Measurements from ENCODE around the gene RPS19BP1. TPM values are rescaled to one million over a fixed set of nuclear protein-coding genes. Genes with fewer than 3 reads are reported as not detected.
A peak's percentile ranks its signal among the peaks of the same experiment; 100 is the strongest.

The RPS19BP1 gene, protein sequence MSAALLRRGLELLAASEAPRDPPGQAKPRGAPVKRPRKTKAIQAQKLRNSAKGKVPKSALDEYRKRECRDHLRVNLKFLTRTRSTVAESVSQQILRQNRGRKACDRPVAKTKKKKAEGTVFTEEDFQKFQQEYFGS
- 10 to 100 TPM; 42.6 to 47.3 TPM for total RNA-seq
- 36.5 to 69.9 reads per million in 2 donors for total RNA-seq

- Mint-ChIP-seq H3K27ac (peak within 1 kb of the TSS; percentile 95), H3K4me1 (peaks cover 43% of the 10 kb centered on the region), H3K36me3 (ENCODE audit: low read depth) (peaks cover 2% of the 10 kb centered on the region), H3K27me3 (no peaks in the 10 kb centered on the region), H3K4me3 (peak within 1 kb of the TSS; percentile 98)
- ATAC-seq (peak; percentile 87), DNase-seq (peak; percentile 96 to 99 (median 98))
- no peaks in the 10 kb centered on the region for H3K9me3 ChIP-seq (ENCODE audit: control insufficient read depth, low read length, poor library complexity, severe bottlenecking)
Measured at GRCh38 chr22:39532215-39533073, at the start of gene RPS19BP1. RPS19BP1 (minus strand) TSS chr22:39532748; CDS start chr22:39532738, 10 bp downstream.

DNA sequence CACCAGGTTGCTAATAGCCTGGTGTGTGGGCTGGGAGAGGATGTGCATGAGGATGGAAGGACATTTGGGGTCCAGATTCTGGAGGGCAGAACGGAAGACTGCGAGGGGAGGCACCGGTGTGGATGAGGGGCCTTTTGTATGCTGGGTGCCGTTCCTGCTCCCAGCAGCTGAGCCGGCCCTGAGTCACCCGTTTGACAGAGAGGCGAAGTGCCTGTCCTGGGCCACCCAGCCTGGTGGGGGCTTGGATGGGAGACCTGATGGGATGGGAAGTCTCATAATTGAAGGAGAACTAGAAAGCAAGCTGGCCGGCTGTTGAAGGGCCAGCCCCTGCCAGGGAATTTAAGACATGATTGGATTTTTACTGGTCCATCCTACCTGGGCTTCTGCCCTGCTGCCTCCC is 48.8 kb upstream of the RPS19BP1 start:
- peaks cover 3% of the 10 kb centered on the region for H3K36me3 Mint-ChIP-seq (ENCODE audit: low read depth)
- H3K27me3 Mint-ChIP-seq: peaks cover 6% of the 10 kb centered on the region
- no peak overlapping the region for H3K27ac Mint-ChIP-seq

GRCh38 chr22:39580795-39581194 is 48.2 kb upstream of the RPS19BP1 start:
- peaks cover 3% of the 10 kb centered on the region for H3K36me3 Mint-ChIP-seq (ENCODE audit: low read depth)
- no peak overlapping the region for H3K4me3 Mint-ChIP-seq
- ATAC-seq (no peak), DNase-seq (no peak)
- no peak overlapping the region for H3K27ac Mint-ChIP-seq
- peaks cover 6% of the 10 kb centered on the region for H3K27me3 Mint-ChIP-seq
- H3K4me1 Mint-ChIP-seq: peaks cover 4% of the 10 kb centered on the region
- no peaks in the 10 kb centered on the region for H3K9me3 ChIP-seq (ENCODE audit: control insufficient read depth, low read length, poor library complexity, severe bottlenecking)

More for the DNA sequence above, 48.8 kb upstream of the RPS19BP1 start:
- Mint-ChIP-seq H3K4me3 (no peak overlapping the region), H3K4me1 (peaks cover 4% of the 10 kb centered on the region)
- ATAC-seq: no peak
- DNase-seq: no peak
- H3K9me3 ChIP-seq (ENCODE audit: control insufficient read depth, low read length, poor library complexity, severe bottlenecking): no peaks in the 10 kb centered on the region

DNA sequence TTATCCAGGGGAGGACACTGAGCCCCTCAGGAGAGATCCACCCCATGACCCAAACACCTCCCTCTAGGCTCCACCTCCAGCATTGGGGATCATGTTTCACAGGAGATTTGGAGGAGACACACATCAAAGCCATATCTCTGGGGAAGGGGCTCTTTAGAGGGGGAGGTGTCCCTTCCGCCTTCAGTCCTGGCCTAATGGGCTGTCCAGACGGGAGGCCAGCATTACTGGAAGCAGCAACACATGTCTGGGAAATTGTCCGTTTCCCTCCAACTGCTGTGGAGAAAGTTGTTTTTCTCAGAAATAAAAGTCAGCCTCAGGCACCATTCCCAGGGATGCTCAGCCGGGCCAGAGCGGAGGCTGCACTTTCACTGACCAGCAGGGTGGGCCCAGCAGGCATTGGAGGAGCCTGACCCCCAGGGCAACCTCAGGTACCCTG is 47.5 kb upstream of the RPS19BP1 start:
- H3K27ac Mint-ChIP-seq: no peak overlapping the region
- no peak for DNase-seq
- H3K27me3 Mint-ChIP-seq: peaks cover 6% of the 10 kb centered on the region
- H3K4me1 Mint-ChIP-seq: peaks cover 4% of the 10 kb centered on the region
- ATAC-seq: no peak
- H3K36me3 Mint-ChIP-seq (ENCODE audit: low read depth): peaks cover 3% of the 10 kb centered on the region
- H3K4me3 Mint-ChIP-seq: no peak overlapping the region
- no peaks in the 10 kb centered on the region for H3K9me3 ChIP-seq (ENCODE audit: control insufficient read depth, low read length, poor library complexity, severe bottlenecking)

GRCh38 chr22:39577900-39578299 is 45.4 kb upstream of the RPS19BP1 start:
- no peaks in the 10 kb centered on the region for H3K9me3 ChIP-seq (ENCODE audit: control insufficient read depth, low read length, poor library complexity, severe bottlenecking)
- ATAC-seq: no peak
- Mint-ChIP-seq H3K36me3 (ENCODE audit: low read depth) (no peaks in the 10 kb centered on the region), H3K27me3 (peaks cover 6% of the 10 kb centered on the region), H3K4me1 (peaks cover 4% of the 10 kb centered on the region), H3K27ac (no peak overlapping the region), H3K4me3 (no peak overlapping the region)
- no peak for DNase-seq

DNA sequence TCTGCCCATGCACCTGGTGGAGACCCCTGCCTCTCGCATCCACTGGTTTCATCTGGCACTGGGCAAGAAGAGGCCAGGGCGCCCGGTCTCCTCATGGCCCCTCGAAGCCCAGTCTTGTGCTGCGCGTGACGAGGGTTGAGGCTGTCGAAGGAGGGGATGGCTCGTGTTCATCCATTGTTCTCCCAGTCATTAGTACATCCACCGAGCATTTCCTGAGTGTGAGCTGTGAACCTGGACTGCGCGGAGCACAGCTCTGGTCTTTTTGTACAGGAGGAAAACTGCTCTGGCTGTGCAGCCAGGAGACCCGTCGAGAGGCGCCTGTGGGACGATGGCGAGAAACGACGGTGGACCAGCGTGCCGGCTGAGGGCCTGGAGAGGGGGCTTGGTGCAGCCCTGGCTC is 44.8 kb upstream of the RPS19BP1 start:
- Mint-ChIP-seq H3K36me3 (ENCODE audit: low read depth) (no peaks in the 10 kb centered on the region), H3K4me1 (peaks cover 4% of the 10 kb centered on the region), H3K27me3 (peaks cover 6% of the 10 kb centered on the region), H3K27ac (no peak overlapping the region), H3K4me3 (no peak overlapping the region)
- no peaks in the 10 kb centered on the region for H3K9me3 ChIP-seq (ENCODE audit: control insufficient read depth, low read length, poor library complexity, severe bottlenecking)
- no peak for ATAC-seq
- no peak for DNase-seq

DNA sequence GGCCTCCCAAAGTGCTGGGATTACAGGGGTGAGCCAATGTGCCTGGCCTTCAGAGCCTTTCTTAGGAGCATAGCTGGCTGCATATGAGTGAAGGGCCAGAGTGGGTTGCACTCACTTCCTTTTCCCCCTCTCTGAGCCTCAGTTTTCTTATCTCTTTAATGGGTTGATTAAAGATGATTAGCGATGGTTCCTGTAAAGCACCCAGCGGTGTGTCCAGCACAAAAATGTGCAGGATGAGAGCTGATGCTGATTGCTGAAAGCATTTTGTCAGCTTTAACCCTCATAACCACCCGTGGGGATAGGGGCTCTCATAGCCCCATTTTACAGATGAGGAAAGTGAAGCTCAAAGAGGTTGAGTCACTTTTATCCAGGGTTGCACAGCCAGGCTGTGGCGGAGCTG is 43.5 kb upstream of the RPS19BP1 start:
- peaks cover 6% of the 10 kb centered on the region for H3K4me1 Mint-ChIP-seq
- DNase-seq (no peak), ATAC-seq (no peak)
- H3K27me3 Mint-ChIP-seq: peaks cover 4% of the 10 kb centered on the region
- no peak overlapping the region for H3K27ac Mint-ChIP-seq
- H3K9me3 ChIP-seq (ENCODE audit: control insufficient read depth, low read length, poor library complexity, severe bottlenecking): no peaks in the 10 kb centered on the region
- H3K36me3 Mint-ChIP-seq (ENCODE audit: low read depth): no peaks in the 10 kb centered on the region
- H3K4me3 Mint-ChIP-seq: no peak overlapping the region

- H3K9me3 ChIP-seq (ENCODE audit: control insufficient read depth, low read length, poor library complexity, severe bottlenecking): no peaks in the 10 kb centered on the region
- no peaks in the 10 kb centered on the region for H3K36me3 Mint-ChIP-seq (ENCODE audit: low read depth)
- DNase-seq (no peak), ATAC-seq (no peak)
- peaks cover 6% of the 10 kb centered on the region for H3K4me1 Mint-ChIP-seq
- H3K4me3 Mint-ChIP-seq: no peak overlapping the region
- H3K27me3 Mint-ChIP-seq: no peaks in the 10 kb centered on the region
- no peak overlapping the region for H3K27ac Mint-ChIP-seq
Measured at GRCh38 chr22:39575552-39575825, 42.9 kb upstream of the RPS19BP1 start.

DNA sequence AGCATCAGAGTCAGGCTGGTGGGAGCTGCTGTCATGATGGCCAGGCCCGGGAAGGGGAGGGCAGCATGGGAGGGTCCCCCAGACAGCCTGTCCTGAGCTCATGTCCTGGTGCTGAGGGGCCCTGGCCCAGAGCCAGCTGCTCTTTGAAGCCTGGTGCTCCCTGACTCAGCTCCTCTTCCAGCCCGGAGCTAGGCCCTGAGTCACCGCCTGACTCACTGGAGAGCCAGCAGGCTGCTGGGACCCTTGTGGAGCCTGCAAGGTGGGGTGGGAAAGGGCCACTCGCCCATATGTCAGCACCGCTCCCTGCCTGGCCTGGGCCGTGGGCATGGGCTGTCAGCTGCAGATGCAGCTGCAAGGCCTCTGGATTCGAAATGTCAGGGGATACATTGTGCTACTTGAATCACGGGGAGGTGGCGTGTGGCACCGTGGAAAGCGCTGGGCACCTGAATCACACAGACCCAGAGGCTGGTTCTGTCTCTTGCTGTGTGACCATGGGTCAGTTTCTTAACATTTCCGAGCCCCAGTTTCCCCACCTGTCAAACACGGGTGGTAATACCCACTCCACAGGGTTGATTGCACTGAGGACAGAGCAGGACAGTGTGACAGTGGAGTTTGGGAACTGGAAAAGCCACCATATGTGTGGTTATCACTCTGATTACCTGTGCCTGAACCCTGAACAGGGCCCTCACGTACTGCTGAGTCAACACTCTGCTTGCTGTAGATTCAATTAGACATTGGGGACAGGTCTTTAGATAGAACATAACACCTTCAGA is 42.4 kb upstream of the RPS19BP1 start:
- ATAC-seq (no peak), DNase-seq (no peak)
- Mint-ChIP-seq H3K4me3 (no peak overlapping the region), H3K27me3 (no peaks in the 10 kb centered on the region), H3K36me3 (ENCODE audit: low read depth) (no peaks in the 10 kb centered on the region), H3K4me1 (peaks cover 6% of the 10 kb centered on the region), H3K27ac (no peak overlapping the region)
- no peaks in the 10 kb centered on the region for H3K9me3 ChIP-seq (ENCODE audit: control insufficient read depth, low read length, poor library complexity, severe bottlenecking)

- Mint-ChIP-seq H3K4me3 (no peak overlapping the region), H3K4me1 (peaks cover 16% of the 10 kb centered on the region), H3K27me3 (no peaks in the 10 kb centered on the region), H3K27ac (no peak overlapping the region), H3K36me3 (ENCODE audit: low read depth) (no peaks in the 10 kb centered on the region)
- DNase-seq (no peak), ATAC-seq (no peak)
- no peaks in the 10 kb centered on the region for H3K9me3 ChIP-seq (ENCODE audit: control insufficient read depth, low read length, poor library complexity, severe bottlenecking)
Measured at GRCh38 chr22:39571538-39571937, 39.0 kb upstream of the RPS19BP1 start.

- ATAC-seq: no peak
- Mint-ChIP-seq H3K36me3 (ENCODE audit: low read depth) (no peaks in the 10 kb centered on the region), H3K27me3 (no peaks in the 10 kb centered on the region), H3K4me1 (peaks cover 16% of the 10 kb centered on the region), H3K27ac (no peak within 1 kb of the TSS), H3K4me3 (no peak within 1 kb of the TSS)
- no peaks in the 10 kb centered on the region for H3K9me3 ChIP-seq (ENCODE audit: control insufficient read depth, low read length, poor library complexity, severe bottlenecking)
- DNase-seq: no peak
Measured at GRCh38 chr22:39570665-39571064, 38.1 kb upstream of the RPS19BP1 start, which contains the start of gene CACNA1I. CACNA1I (plus strand) TSS chr22:39570753; CDS start chr22:39570753, 0 bp downstream.

- no peaks in the 10 kb centered on the region for H3K36me3 Mint-ChIP-seq (ENCODE audit: low read depth)
- peaks cover 16% of the 10 kb centered on the region for H3K4me1 Mint-ChIP-seq
- no peak overlapping the region for H3K4me3 Mint-ChIP-seq
- no peak overlapping the region for H3K27ac Mint-ChIP-seq
- no peaks in the 10 kb centered on the region for H3K27me3 Mint-ChIP-seq
- ATAC-seq (no peak), DNase-seq (no peak)
- H3K9me3 ChIP-seq (ENCODE audit: control insufficient read depth, low read length, poor library complexity, severe bottlenecking): no peaks in the 10 kb centered on the region
Measured at GRCh38 chr22:39570226-39570625, 37.7 kb upstream of the RPS19BP1 start.

- no peaks in the 10 kb centered on the region for H3K9me3 ChIP-seq (ENCODE audit: control insufficient read depth, low read length, poor library complexity, severe bottlenecking)
- Mint-ChIP-seq H3K27me3 (no peaks in the 10 kb centered on the region), H3K4me3 (no peak overlapping the region), H3K27ac (no peak overlapping the region), H3K4me1 (peaks cover 16% of the 10 kb centered on the region), H3K36me3 (ENCODE audit: low read depth) (no peaks in the 10 kb centered on the region)
- ATAC-seq (no peak), DNase-seq (no peak)
Measured at GRCh38 chr22:39569066-39569465, 36.5 kb upstream of the RPS19BP1 start.

Measured in T-helper 17 cell (primary cell).